Osteoblast (primary cell): ENCODE data around the gene HEPHL1. TPM values are rescaled to one million over a fixed set of nuclear protein-coding genes. Genes with fewer than 3 reads are reported as not detected.

Experiments used
- DNase-seq: peaks from one replicate; pipeline ENCODE4 v3.0.0; 2011; ENCODE audit warnings: low spot score, mixed read lengths; ENCODE audit not compliant: insufficient read length; ENCODE audit errors: missing footprints
- H2AFZ ChIP-seq: 2 replicates; pipeline ENCODE4 v1.6.0; 2011; ENCODE audit warnings: mild to moderate bottlenecking, low read length
- H3K27ac ChIP-seq: 2 replicates; pipeline ENCODE4 v1.5.1; 2011; ENCODE audit warnings: mild to moderate bottlenecking, low read depth, low read length, moderate library complexity
- H3K27me3 ChIP-seq: 2 replicates; pipeline ENCODE4 v1.6.0; 2012; ENCODE audit warnings: mild to moderate bottlenecking, control low read depth, inconsistent platforms, low read length, moderate library complexity; ENCODE audit not compliant: insufficient read depth
- H3K36me3 ChIP-seq: 2 replicates; pipeline ENCODE4 v1.5.1; 2011; ENCODE audit warnings: mild to moderate bottlenecking, low read length, control low read depth, moderate library complexity; ENCODE audit not compliant: insufficient read depth
- H3K4me1 ChIP-seq: 2 replicates; pipeline ENCODE4 v1.5.1; 2011; ENCODE audit warnings: mild to moderate bottlenecking, low read length, control low read depth, moderate library complexity; ENCODE audit not compliant: insufficient read depth
- H3K4me2 ChIP-seq: 2 replicates; pipeline ENCODE4 v1.6.0; 2011; ENCODE audit warnings: mild to moderate bottlenecking, low read length; ENCODE audit not compliant: insufficient read depth
- H3K4me3 ChIP-seq: fragments of 200-600 bp; sonication (generic); 3 replicates; pipeline ENCODE4 v1.5.1; 2012; ENCODE audit warnings: mild to moderate bottlenecking, low read length, inconsistent platforms; ENCODE audit not compliant: insufficient read depth
- H3K79me2 ChIP-seq: 2 replicates; pipeline ENCODE4 v1.6.0; 2012; ENCODE audit warnings: mild to moderate bottlenecking, low read length, control low read depth, inconsistent platforms; ENCODE audit not compliant: insufficient read depth
- H3K9me3 ChIP-seq: 2 replicates; pipeline ENCODE4 v1.5.1; 2011; ENCODE audit warnings: low read depth, low read length, control low read depth
- H4K20me1 ChIP-seq: 2 replicates; pipeline ENCODE4 v1.6.0; 2012; ENCODE audit warnings: mild to moderate bottlenecking, low read length, control low read depth; ENCODE audit not compliant: insufficient read depth
- total RNA-seq: library from RNA; depleted of rRNA; stranded (reverse); fragments of >200 nt; gene quantifications from 2 replicates; pipeline ENCODE4 v1.2.3, GENCODE V29; 2012
- TF ChIP-seq, protein P1 (sequence below): IDR thresholded peaks from 2 replicates; pipeline ENCODE4 v1.5.1; 2011; ENCODE audit warnings: mild to moderate bottlenecking, low read depth, low read length, moderate library complexity; ENCODE audit errors: extremely low read depth

The HEPHL1 gene
- total RNA-seq, 1 donor: not detected

- Histone ChIP-seq H3K27me3 (peaks cover 10% of the 10 kb centered on the region), H3K4me2 (no peak overlapping the region), H3K9me3 (no peaks in the 10 kb centered on the region), H3K4me3 (no peak overlapping the region), H4K20me1 (no peaks in the 10 kb centered on the region), H2AFZ (no peak overlapping the region), H3K79me2 (no peaks in the 10 kb centered on the region), H3K27ac (no peak overlapping the region), H3K36me3 (no peaks in the 10 kb centered on the region), H3K4me1 (no peaks in the 10 kb centered on the region)
- TF ChIP-seq, protein P1, sequence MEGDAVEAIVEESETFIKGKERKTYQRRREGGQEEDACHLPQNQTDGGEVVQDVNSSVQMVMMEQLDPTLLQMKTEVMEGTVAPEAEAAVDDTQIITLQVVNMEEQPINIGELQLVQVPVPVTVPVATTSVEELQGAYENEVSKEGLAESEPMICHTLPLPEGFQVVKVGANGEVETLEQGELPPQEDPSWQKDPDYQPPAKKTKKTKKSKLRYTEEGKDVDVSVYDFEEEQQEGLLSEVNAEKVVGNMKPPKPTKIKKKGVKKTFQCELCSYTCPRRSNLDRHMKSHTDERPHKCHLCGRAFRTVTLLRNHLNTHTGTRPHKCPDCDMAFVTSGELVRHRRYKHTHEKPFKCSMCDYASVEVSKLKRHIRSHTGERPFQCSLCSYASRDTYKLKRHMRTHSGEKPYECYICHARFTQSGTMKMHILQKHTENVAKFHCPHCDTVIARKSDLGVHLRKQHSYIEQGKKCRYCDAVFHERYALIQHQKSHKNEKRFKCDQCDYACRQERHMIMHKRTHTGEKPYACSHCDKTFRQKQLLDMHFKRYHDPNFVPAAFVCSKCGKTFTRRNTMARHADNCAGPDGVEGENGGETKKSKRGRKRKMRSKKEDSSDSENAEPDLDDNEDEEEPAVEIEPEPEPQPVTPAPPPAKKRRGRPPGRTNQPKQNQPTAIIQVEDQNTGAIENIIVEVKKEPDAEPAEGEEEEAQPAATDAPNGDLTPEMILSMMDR: no peak
- DNase-seq: no peak
Observed at GRCh38 chr11:94111241-94111640, 90.1 kb downstream of the HEPHL1 start.

DNA sequence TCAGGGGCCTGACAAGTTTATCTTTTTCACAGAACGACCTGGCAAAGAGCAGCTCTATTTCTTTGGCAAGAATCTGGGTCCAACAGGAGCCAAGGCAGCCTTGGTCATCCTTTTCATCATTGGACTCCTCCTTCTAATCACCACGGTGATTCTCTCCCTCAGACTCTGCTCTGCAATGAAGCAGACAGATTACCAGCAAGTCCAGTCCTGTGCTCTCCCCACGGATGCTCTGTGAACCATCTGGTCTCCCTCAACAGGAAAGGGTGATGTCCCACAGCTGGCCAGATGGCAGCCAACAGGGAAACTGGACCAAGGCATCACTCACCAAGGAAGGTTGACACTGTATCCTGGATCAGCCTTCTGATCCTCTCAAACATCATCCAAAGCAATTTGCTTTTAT lies 90.5 kb downstream of the HEPHL1 start:
- DNase-seq: no peak

GRCh38 chr11:94112206-94112953 lies 91.2 kb downstream of the HEPHL1 start:
- H3K4me1 ChIP-seq: no peaks in the 10 kb centered on the region
- peaks cover 10% of the 10 kb centered on the region for H3K27me3 ChIP-seq
- no peaks in the 10 kb centered on the region for H4K20me1 ChIP-seq
- no peaks in the 10 kb centered on the region for H3K9me3 ChIP-seq
- H3K4me3 ChIP-seq: no peak overlapping the region
- no peaks in the 10 kb centered on the region for H3K36me3 ChIP-seq
- no peaks in the 10 kb centered on the region for H3K79me2 ChIP-seq
- DNase-seq: no peak
- no peak overlapping the region for H2AFZ ChIP-seq
- H3K27ac ChIP-seq: no peak overlapping the region
- no peak overlapping the region for H3K4me2 ChIP-seq
- TF ChIP-seq, protein P1: no peak

More for the DNA sequence above, 90.5 kb downstream of the HEPHL1 start:
- no peaks in the 10 kb centered on the region for H3K79me2 ChIP-seq
- no peaks in the 10 kb centered on the region for H3K36me3 ChIP-seq
- no peak overlapping the region for H3K4me2 ChIP-seq
- H3K9me3 ChIP-seq: no peaks in the 10 kb centered on the region
- no peak overlapping the region for H3K4me3 ChIP-seq
- TF ChIP-seq, protein P1: no peak
- H3K27me3 ChIP-seq: peaks cover 10% of the 10 kb centered on the region
- no peak overlapping the region for H2AFZ ChIP-seq
- H3K4me1 ChIP-seq: no peaks in the 10 kb centered on the region
- H4K20me1 ChIP-seq: no peaks in the 10 kb centered on the region
- no peak overlapping the region for H3K27ac ChIP-seq

GRCh38 chr11:94117197-94117574 lies 96.0 kb downstream of the HEPHL1 start:
- no peaks in the 10 kb centered on the region for H4K20me1 ChIP-seq
- peaks cover 15% of the 10 kb centered on the region for H3K4me1 ChIP-seq
- no peak overlapping the region for H3K4me3 ChIP-seq
- H3K9me3 ChIP-seq: no peaks in the 10 kb centered on the region
- no peaks in the 10 kb centered on the region for H3K79me2 ChIP-seq
- H3K27me3 ChIP-seq: no peaks in the 10 kb centered on the region
- H3K27ac ChIP-seq: no peak overlapping the region
- no peaks in the 10 kb centered on the region for H3K36me3 ChIP-seq
- no peak for DNase-seq
- no peak overlapping the region for H3K4me2 ChIP-seq
- H2AFZ ChIP-seq: no peak overlapping the region
- TF ChIP-seq, protein P1: no peak
